ENCODE measurements around the gene CR1. TPM values are rescaled to one million over a fixed set of nuclear protein-coding genes. Genes with fewer than 3 reads are reported as not detected.
A peak's percentile ranks its signal among the peaks of the same experiment; 100 is the strongest.

Gene CR1
- total and polyA plus RNA-seq, 9 of the 15 experiments (the other 6 are each of a cell fraction or from before 2014, with no cell fraction given): 0.07 to 0.47 (median 0.18) TPM

- TF ChIP-seq TCFL5 (CRISPR knock-in tag; conservative IDR thresholded peaks at IDR 0.05) (no peak), ZNF740 (CRISPR knock-in tag; IDR thresholded peaks at IDR 0.05) (no peak), ZNF740 (tag; IDR thresholded peaks at IDR 0.05) (no peak), NR1H2 (CRISPR knock-in tag; IDR thresholded peaks at IDR 0.05) (no peak), RCOR1 (IDR thresholded peaks at IDR 0.05; ENCODE audit: borderline replicate concordance in 1 of 2, low read depth in 2 of 2, low read length in 2 of 2) (peak in 1 of 2 experiments; percentile 76; a peak in 1 of 4 replicates), NCOA6 (IDR thresholded peaks at IDR 0.05) (no peak), PATZ1 (CRISPR knock-in tag; IDR thresholded peaks at IDR 0.05; ENCODE audit: borderline replicate concordance) (no peak), COPS2 (conservative IDR thresholded peaks at IDR 0.05) (no peak), CREB1 (IDR thresholded peaks at IDR 0.05) (no peak), CREB1 (CRISPR knock-in tag; IDR thresholded peaks at IDR 0.05) (no peak), HDAC3 (IDR thresholded peaks at IDR 0.05; ENCODE audit: borderline replicate concordance, partially characterized antibody) (no peak), NR2C1 (IDR thresholded peaks at IDR 0.05) (no peak), NR2C1 (tag; IDR thresholded peaks at IDR 0.05) (0 out of 2 replicates have a peak, but pooled peaks have one; percentile 8), MCM5 (IDR thresholded peaks at IDR 0.05; ENCODE audit: low read depth) (no peak), E2F4 (CRISPR knock-in tag; IDR thresholded peaks at IDR 0.05; ENCODE audit: low read depth) (no peak)
- TF ChIP-seq, protein P1, sequence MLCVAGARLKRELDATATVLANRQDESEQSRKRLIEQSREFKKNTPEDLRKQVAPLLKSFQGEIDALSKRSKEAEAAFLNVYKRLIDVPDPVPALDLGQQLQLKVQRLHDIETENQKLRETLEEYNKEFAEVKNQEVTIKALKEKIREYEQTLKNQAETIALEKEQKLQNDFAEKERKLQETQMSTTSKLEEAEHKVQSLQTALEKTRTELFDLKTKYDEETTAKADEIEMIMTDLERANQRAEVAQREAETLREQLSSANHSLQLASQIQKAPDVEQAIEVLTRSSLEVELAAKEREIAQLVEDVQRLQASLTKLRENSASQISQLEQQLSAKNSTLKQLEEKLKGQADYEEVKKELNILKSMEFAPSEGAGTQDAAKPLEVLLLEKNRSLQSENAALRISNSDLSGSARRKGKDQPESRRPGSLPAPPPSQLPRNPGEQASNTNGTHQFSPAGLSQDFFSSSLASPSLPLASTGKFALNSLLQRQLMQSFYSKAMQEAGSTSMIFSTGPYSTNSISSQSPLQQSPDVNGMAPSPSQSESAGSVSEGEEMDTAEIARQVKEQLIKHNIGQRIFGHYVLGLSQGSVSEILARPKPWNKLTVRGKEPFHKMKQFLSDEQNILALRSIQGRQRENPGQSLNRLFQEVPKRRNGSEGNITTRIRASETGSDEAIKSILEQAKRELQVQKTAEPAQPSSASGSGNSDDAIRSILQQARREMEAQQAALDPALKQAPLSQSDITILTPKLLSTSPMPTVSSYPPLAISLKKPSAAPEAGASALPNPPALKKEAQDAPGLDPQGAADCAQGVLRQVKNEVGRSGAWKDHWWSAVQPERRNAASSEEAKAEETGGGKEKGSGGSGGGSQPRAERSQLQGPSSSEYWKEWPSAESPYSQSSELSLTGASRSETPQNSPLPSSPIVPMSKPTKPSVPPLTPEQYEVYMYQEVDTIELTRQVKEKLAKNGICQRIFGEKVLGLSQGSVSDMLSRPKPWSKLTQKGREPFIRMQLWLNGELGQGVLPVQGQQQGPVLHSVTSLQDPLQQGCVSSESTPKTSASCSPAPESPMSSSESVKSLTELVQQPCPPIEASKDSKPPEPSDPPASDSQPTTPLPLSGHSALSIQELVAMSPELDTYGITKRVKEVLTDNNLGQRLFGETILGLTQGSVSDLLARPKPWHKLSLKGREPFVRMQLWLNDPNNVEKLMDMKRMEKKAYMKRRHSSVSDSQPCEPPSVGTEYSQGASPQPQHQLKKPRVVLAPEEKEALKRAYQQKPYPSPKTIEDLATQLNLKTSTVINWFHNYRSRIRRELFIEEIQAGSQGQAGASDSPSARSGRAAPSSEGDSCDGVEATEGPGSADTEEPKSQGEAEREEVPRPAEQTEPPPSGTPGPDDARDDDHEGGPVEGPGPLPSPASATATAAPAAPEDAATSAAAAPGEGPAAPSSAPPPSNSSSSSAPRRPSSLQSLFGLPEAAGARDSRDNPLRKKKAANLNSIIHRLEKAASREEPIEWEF (CRISPR knock-in tag; IDR thresholded peaks at IDR 0.05): no peak
- TF ChIP-seq, protein P2, sequence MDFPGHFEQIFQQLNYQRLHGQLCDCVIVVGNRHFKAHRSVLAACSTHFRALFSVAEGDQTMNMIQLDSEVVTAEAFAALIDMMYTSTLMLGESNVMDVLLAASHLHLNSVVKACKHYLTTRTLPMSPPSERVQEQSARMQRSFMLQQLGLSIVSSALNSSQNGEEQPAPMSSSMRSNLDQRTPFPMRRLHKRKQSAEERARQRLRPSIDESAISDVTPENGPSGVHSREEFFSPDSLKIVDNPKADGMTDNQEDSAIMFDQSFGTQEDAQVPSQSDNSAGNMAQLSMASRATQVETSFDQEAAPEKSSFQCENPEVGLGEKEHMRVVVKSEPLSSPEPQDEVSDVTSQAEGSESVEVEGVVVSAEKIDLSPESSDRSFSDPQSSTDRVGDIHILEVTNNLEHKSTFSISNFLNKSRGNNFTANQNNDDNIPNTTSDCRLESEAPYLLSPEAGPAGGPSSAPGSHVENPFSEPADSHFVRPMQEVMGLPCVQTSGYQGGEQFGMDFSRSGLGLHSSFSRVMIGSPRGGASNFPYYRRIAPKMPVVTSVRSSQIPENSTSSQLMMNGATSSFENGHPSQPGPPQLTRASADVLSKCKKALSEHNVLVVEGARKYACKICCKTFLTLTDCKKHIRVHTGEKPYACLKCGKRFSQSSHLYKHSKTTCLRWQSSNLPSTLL (IDR thresholded peaks at IDR 0.05): no peak
Observed at GRCh38 chr1:207500306-207500705, 4.3 kb downstream of the CR1 start (continued).
